NOMO-1 treated with DMSO at 0.1 percent for 48 hours (cell line): ENCODE measurements around the gene PTPRO.

Experiments used
- DNase-seq: peaks from one replicate; lab custom pipeline; 2025; ENCODE audit not compliant: unreplicated experiment; lab: John Stamatoyannopoulos, UW

PTPRO gene

GRCh38 chr12:15550793-15551192, 228.5 kb downstream of the PTPRO start:
- DNase-seq: no peak

- no peak for DNase-seq
These were observed 233.1 kb downstream of the PTPRO start for GRCh38 chr12:15555446-15555845.

GRCh38 chr12:15556411-15557102, 234.2 kb downstream of the PTPRO start:
- DNase-seq: no peak

GRCh38 chr12:15558915-15559528, 236.7 kb downstream of the PTPRO start:
- DNase-seq: no peak

- DNase-seq: no peak
These were observed 239.1 kb downstream of the PTPRO start for GRCh38 chr12:15561396-15561795.

- no peak for DNase-seq
These were observed 240.0 kb downstream of the PTPRO start for GRCh38 chr12:15562263-15562662.

- peak; percentile 60 for DNase-seq
These were observed 241.4 kb downstream of the PTPRO start for GRCh38 chr12:15563663-15564062.

- DNase-seq: no peak
These were observed 252.0 kb downstream of the PTPRO start for GRCh38 chr12:15574353-15574752.

GRCh38 chr12:15575671-15576541, 253.6 kb downstream of the PTPRO start:
- DNase-seq: peak; percentile 72

GRCh38 chr12:15580431-15580830, 258.1 kb downstream of the PTPRO start:
- no peak for DNase-seq

GRCh38 chr12:15581006-15581405, 258.7 kb downstream of the PTPRO start:
- no peak for DNase-seq

GRCh38 chr12:15583804-15584203, 261.5 kb downstream of the PTPRO start:
- DNase-seq: no peak

GRCh38 chr12:15584366-15585041, 262.2 kb downstream of the PTPRO start:
- peak; percentile 59 for DNase-seq

GRCh38 chr12:15589328-15590032, 267.2 kb downstream of the PTPRO start:
- DNase-seq: no peak

GRCh38 chr12:15590180-15590826, 268.0 kb downstream of the PTPRO start:
- DNase-seq: peak; percentile 65

GRCh38 chr12:15591811-15592210, 269.5 kb downstream of the PTPRO start:
- DNase-seq: no peak

- DNase-seq: no peak
These were observed 270.6 kb downstream of the PTPRO start for GRCh38 chr12:15592934-15593333.

- DNase-seq: no peak
These were observed 273.9 kb downstream of the PTPRO start for GRCh38 chr12:15596174-15596573.

- no peak for DNase-seq
These were observed 275.0 kb downstream of the PTPRO start for GRCh38 chr12:15597125-15597830.
